Esophagus squamous epithelium (tissue), 4 donors: Measurements from ENCODE around the gene ATRNL1.
"Not testable (repeated sequence)": the region's sequence is repeated elsewhere in the genome, so short reads cannot be mapped to it uniquely, and the experiment has no call there.

Experiments used
- CTCF ChIP-seq, 6 experiments: fragments of 450-650 bp in 4 of 6; fragments of 200-600 bp in 2 of 6; sonication (generic) in 2 of 6; IDR thresholded peaks; one replicate each; pipeline ENCODE4 v1.5.1; 2016 to 2019; ENCODE audit warnings: antibody characterized with exemption in 6 of 6, mild to moderate bottlenecking in 4 of 6, moderate library complexity in 4 of 6
- POLR2A ChIP-seq, 4 donors: fragments of 450-650 bp; IDR thresholded peaks; one replicate each; pipeline ENCODE4 v1.6.1; 2017; ENCODE audit warnings: antibody characterized with exemption in 4 of 4, mild to moderate bottlenecking in 4 of 4, moderate library complexity in 3 of 4

GRCh38 chr10:115253765-115254164 lies 160.6 kb downstream of the ATRNL1 start:
- TF ChIP-seq CTCF, POLR2A (IDR thresholded peaks at IDR 0.05): not testable (repeated sequence)
